Stimulated activated CD8-positive, alpha-beta memory T cell treated with anti-CD3 and anti-CD28 coated beads, Interleukin-2, amount 100 ng/mL, for 48 hours (primary cell): ENCODE data around the gene TNFRSF12A.

ENCODE experiments used
- DNase-seq, 2 donors: peaks; one replicate each; pipeline ENCODE4 v3.0.0-alpha.2; 2020; ENCODE audit warnings: low read depth in 2 of 2

Gene TNFRSF12A

GRCh38 chr16:3026609-3027488, 6.7 kb downstream of the TNFRSF12A start:
- DNase-seq: no peak

GRCh38 chr16:3027489-3027795, 7.3 kb downstream of the TNFRSF12A start:
- no peak for DNase-seq

DNA sequence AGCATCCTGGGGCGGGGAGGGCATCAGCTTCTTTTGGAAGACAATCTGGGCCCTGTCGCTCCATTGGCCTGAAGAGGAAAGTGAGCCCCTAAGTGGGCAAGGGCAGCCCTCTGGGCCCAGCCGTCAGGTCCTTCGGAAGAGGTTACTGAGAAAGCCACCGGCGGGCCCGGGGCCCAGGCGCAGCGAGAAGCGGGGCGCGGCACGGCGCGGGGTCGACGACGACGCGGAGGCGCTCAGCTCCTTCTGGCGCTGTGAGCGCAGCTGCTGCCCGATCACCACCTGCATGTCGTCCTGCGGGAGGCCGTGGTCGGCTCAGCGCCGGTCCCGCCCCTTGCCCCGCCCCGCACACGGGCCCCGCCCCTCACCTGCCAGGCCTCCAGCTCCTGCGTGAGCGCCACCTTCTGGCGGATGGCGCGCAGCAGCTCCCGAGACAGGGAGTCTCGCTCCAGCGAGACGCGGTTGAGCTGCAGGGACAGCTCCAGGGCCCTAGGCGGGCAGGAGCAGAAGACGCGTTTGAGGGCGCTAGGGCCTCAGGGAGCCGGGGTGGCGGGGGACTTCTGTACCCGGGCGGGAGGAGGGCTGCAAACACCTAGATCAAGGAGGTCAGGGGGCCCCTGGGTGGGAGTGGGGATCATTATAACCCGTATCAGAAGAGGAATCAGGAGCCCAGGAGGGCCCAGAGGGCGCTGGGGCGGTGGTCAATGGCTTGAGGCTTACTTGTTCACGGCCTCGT, 8.0 kb downstream of the TNFRSF12A start:
- peak; percentile 88 to 90 for DNase-seq

DNA sequence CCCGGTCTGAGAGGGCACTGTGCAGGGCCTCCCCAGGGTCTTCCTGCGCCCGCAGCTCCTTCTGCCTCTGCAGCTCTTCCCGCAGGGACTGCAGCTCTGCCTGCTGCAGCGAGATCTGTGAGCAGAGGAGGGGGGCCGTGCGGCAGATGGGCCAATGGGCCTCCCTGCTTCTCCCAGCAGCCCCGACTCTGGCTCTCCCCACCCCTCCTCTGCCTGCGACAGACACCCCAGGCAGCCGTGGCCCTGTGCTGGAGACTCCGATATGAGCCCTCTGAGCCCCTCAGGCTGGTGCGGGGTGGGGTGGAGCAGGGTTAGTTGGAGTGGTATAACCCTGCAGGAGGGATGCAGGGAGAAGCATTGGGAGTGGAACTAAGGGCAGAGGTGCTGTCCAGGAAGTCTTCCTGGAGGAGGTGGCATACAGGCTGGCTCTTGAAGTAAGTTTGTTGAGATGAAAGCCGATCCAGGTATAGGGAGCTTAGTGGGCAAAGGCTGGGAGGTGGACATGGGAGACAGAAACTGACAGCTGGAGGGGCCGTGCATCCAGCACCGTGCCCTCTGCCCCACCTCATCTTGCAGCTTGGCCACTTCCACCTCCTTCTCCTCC, 8.7 kb downstream of the TNFRSF12A start:
- no peak for DNase-seq

GRCh38 chr16:3029491-3030221, 9.5 kb downstream of the TNFRSF12A start:
- DNase-seq: no peak

- no peak for DNase-seq
Observed at GRCh38 chr16:3030222-3031212, 10.3 kb downstream of the TNFRSF12A start.

DNA sequence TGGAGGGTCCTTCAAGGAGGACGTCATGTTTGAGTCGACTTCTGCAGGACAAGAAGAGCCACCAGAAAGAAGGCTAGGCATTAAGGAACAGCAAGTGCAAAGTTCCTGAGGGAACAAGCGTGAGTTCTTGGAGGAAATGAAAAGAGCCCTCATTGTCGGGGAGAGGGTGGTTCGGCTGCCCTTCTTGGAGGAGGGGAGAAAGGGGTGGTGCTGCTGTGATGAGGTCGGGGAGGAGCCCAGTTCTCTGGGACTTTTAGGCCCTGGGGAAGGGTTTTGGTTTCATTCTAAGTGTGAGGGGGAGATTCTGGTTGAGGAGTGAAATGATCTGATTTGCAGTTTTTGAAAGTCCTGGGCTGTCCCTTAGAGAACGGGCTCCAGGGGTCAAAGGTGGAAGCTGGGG, 12.5 kb downstream of the TNFRSF12A start:
- no peak for DNase-seq

DNA sequence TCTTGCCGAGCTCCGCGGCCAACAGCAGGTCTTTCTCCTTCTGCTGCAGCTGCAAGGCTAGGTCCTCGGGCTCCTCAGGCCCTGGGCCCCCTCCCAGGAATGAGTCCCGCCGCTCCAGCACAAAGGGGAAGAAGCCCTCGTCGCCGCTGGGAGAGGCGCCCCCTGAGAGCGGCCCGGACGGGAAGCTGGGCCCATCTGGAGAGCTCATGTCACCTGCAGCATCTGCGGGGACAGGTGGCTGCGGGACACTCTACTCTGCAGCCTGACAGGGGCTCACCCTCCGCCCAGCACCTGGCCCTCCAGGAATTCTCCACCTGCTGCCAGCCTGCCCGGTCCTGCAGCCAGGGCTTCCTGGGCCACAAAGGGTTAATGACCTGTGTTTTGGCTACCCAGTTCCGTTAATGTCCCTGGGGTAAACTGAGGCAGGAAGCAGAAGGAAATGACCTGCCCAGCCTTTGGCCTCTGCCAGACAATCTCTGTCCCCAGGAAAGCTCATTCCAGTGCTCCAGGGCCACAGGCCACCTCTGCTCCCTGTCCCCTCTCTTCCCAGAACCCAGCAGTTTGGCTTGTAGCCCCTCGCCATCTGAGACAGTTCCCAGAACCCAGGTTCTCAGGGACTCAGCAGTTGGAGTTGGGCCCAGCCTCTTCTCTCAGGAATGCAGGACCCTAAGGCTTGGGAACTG, 15.3 kb downstream of the TNFRSF12A start:
- no peak for DNase-seq

- no peak for DNase-seq
Observed at GRCh38 chr16:3035972-3036725, 16.0 kb downstream of the TNFRSF12A start.

GRCh38 chr16:3036726-3037315, 16.7 kb downstream of the TNFRSF12A start, which contains the start of gene BICDL2:
Gene BICDL2 (minus strand): TSS chr16:3036944. CDS start chr16:3035496, 1,448 bp downstream.
- no peak for DNase-seq

GRCh38 chr16:3038256-3038655, 18.1 kb downstream of the TNFRSF12A start:
- no peak for DNase-seq

GRCh38 chr16:3038896-3039295, 18.7 kb downstream of the TNFRSF12A start:
- DNase-seq: no peak

DNA sequence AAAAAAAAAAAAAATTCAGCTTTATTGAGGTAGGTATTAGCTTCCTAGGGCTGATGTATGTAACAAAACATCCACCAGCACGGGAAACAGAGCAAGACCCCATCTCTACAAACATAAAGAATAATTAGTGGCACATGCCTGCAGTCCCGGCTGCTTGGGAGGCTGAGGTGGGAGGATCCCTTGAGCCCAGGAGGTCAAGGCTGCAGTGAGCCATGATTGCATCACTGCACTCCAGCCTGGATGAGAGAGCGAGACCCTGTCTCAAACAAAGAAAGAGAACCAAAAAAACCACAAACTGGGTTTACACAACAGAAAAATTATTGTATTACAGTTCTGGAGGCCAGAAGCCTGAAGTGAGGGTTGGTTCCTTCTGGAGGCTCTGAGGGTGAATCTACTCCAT, 22.2 kb downstream of the TNFRSF12A start:
- DNase-seq: no peak

- DNase-seq: no peak
Observed at GRCh38 chr16:3044708-3045107, 24.5 kb downstream of the TNFRSF12A start.

DNA sequence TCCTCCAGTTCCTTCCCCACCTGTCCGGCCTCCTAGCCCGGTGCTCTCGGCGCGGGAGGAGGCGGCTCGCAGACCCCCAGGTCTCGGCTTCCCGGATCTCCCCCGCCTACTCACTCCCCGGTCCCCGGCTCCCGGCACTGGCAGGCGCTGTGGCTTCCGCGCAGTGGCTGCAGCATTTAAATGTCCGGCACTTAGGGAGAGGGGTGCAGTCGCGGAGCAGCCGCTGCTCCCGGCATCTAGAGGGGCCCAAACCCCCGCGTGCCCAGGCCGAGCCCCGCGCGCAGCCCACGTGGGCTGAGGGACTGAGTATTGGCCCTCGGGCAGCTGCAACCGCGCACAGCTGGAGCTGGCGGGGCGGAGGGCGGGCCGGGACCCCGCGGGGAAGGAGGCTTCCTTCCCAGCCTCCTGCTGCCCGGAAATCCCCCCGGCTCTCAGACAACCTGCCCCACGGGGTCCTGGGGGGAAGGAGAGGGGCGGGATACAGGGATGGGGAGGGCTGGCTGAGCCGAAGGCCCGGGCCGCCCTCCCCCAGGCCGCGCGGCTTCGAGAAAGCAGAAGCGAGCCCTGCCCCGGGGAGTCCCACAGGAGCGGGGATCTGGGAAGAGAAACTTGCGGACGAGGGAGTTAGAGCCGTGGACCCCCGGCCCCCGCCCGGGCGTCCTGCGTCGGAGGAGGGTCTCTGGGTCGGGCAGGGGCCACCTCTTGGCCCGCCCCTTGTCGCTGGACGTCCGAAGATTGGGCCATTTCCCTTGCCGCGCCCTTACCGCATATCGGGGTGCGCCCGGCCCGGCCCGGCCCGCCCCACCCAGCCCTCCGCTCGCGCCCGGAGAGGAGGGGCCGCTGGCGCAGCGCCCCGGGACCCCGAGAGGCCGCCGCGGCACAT, 25.8 kb downstream of the TNFRSF12A start, which contains the start of gene MMP25:
Gene MMP25, plus strand, starts transcription at position 804 of the 883 bp plus-strand sequence. CDS start 357 bp downstream, outside the sequence.
- DNase-seq: no peak

DNA sequence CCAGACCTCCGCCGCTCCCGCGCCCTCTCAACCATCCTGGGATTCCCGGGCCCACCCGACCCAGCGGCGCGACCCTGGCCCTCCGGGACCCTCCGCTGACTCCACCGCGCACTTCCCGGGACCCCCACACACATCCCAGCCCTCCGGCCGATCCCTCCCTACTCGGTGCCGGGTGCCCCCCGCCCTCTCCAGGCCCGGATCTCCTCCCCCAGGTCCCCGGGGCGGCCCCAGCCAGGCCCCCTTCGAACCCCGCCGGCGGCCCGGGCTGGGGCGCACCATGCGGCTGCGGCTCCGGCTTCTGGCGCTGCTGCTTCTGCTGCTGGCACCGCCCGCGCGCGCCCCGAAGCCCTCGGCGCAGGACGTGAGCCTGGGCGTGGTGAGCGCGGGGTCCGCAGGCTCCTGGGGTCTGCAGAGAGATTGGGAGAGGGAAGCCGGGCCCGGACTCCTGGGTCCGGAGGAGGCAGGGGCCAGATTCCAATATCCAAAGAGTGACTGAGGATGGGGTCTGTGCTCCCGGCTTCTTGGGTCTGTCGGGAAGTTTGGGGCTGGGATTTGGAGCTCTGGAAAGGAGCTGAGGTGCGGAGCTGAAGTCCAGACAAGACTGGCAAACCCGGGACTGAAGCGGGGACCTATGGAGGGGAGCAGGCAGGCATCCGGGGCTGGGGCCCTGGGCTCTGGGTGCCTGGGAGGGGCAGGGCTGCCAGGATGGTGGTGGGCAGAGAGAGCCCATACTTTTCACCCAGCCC, 26.6 kb downstream of the TNFRSF12A start:
- no peak for DNase-seq

DNA sequence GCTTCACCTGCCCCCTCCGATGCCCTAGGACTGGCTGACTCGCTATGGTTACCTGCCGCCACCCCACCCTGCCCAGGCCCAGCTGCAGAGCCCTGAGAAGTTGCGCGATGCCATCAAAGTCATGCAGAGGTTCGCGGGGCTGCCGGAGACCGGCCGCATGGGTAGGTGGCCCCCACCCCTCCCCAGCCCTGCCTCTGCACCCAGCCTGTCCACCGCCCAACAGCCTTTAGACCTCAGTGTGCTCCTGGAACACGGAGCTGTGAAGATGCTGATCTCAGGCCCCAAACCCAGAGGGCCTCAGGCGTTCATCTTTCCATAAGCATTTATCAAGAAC, 27.2 kb downstream of the TNFRSF12A start:
- DNase-seq: no peak
